Measurements from ENCODE around the gene TESK1. TPM values are rescaled to one million over a fixed set of nuclear protein-coding genes. Genes with fewer than 3 reads are reported as not detected.

Gene TESK1
- total and polyA plus RNA-seq, 2 experiments from 2014 or later, result 6.8 to 10.7 TPM

DNA sequence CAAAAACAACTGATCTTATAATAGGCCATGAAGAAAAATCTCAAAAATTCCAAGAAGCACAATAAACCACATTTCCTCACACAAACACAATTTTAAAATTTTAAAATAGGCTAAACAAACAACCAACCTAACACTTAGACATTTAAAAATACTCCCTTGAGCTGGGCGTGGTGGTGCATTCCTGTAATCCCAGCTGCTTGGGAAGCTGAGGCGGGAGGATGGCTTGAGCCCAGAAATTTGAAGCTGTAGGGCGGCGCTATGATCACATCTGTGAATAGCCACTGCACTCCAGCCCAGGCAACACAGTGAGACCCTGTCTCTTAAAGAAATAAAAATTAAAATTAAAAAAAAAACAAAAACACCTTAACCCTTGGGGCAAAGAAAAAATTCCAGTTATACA lies 36.9 kb upstream of the TESK1 start:
- Mint-ChIP-seq H3K9me3 (no peaks in the 10 kb centered on the region), H3K4me1 (peaks cover 8% of the 10 kb centered on the region), H3K4me3 (no peak overlapping the region), H3K27me3 (ENCODE audit: insufficient read depth, low read depth, poor library complexity) (peaks cover 7% of the 10 kb centered on the region), H3K27ac (no peak overlapping the region), H3K36me3 (ENCODE audit: low read depth) (no peaks in the 10 kb centered on the region)
- no peaks in the 10 kb centered on the region for H3K79me2 ChIP-seq (replicated peaks; ENCODE audit: insufficient read depth)
- TF ChIP-seq, protein P1, sequence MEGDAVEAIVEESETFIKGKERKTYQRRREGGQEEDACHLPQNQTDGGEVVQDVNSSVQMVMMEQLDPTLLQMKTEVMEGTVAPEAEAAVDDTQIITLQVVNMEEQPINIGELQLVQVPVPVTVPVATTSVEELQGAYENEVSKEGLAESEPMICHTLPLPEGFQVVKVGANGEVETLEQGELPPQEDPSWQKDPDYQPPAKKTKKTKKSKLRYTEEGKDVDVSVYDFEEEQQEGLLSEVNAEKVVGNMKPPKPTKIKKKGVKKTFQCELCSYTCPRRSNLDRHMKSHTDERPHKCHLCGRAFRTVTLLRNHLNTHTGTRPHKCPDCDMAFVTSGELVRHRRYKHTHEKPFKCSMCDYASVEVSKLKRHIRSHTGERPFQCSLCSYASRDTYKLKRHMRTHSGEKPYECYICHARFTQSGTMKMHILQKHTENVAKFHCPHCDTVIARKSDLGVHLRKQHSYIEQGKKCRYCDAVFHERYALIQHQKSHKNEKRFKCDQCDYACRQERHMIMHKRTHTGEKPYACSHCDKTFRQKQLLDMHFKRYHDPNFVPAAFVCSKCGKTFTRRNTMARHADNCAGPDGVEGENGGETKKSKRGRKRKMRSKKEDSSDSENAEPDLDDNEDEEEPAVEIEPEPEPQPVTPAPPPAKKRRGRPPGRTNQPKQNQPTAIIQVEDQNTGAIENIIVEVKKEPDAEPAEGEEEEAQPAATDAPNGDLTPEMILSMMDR (conservative IDR thresholded peaks at IDR 0.05; ENCODE audit: low read depth in 2 of 2), result peak; percentile 15 to 16; a peak in 3 of 4 replicates
- TF ChIP-seq STAT1 (IDR thresholded peaks at IDR 0.05; ENCODE audit: unreplicated experiment), result no peak
- H3K36me3 ChIP-seq (ENCODE audit: insufficient read depth), result no peaks in the 10 kb centered on the region
- no peaks in the 10 kb centered on the region for H3F3A ChIP-seq (replicated peaks; ENCODE audit: low read depth)
- no peak overlapping the region for H3K4me2 ChIP-seq
- no peak overlapping the region for H3K27ac ChIP-seq (ENCODE audit: low read depth)
- H3K4me3 ChIP-seq, result no peak overlapping the region
- ATAC-seq (no peak), DNase-seq (ENCODE audit: low spot score) (no peak)
- H3K27me3 ChIP-seq (ENCODE audit: insufficient read depth), result no peaks in the 10 kb centered on the region
- no peaks in the 10 kb centered on the region for H3K9me2 ChIP-seq (ENCODE audit: insufficient read depth)
- no peaks in the 10 kb centered on the region; the same call in 1 of the 2 replicates for H4K20me1 ChIP-seq (replicated peaks; ENCODE audit: insufficient read depth)
- no peak overlapping the region for H2AFZ ChIP-seq
- no peaks in the 10 kb centered on the region for H3K4me1 ChIP-seq (ENCODE audit: insufficient read depth)

DNA sequence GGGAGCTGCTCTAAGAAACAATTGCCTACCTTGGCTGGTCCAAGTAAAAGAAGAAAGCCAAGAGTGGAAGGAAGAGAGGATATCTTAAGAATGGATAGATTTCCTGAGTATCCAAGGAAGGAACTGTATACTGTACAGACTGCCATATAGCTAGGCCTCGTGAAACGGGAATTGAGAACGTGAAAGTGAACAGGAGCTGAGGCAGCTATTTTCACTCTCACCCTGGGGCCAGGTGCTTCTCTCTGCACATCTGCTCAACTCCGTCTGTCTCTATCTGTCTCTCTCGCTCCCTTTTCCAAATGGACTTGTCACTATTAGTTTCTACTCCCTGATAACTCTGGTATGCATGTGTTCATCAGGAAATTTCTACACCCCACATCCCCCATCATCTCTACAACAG lies 35.9 kb upstream of the TESK1 start:
- Histone ChIP-seq H3K4me1 (ENCODE audit: insufficient read depth) (no peaks in the 10 kb centered on the region), H3K36me3 (ENCODE audit: insufficient read depth) (no peaks in the 10 kb centered on the region), H3K4me2 (no peak overlapping the region), H3K79me2 (replicated peaks; ENCODE audit: insufficient read depth) (no peaks in the 10 kb centered on the region), H3K27ac (ENCODE audit: low read depth) (no peak overlapping the region), H3F3A (replicated peaks; ENCODE audit: low read depth) (no peaks in the 10 kb centered on the region), H3K27me3 (ENCODE audit: insufficient read depth) (no peaks in the 10 kb centered on the region), H2AFZ (no peak overlapping the region), H4K20me1 (replicated peaks; ENCODE audit: insufficient read depth) (no peaks in the 10 kb centered on the region; the same call in 1 of the 2 replicates), H3K9me2 (ENCODE audit: insufficient read depth) (no peaks in the 10 kb centered on the region), H3K4me3 (no peak overlapping the region)
- Mint-ChIP-seq H3K9me3 (no peaks in the 10 kb centered on the region), H3K36me3 (ENCODE audit: low read depth) (no peaks in the 10 kb centered on the region), H3K27ac (no peak overlapping the region), H3K4me1 (no peaks in the 10 kb centered on the region), H3K4me3 (no peak overlapping the region), H3K27me3 (ENCODE audit: insufficient read depth, low read depth, poor library complexity) (no peaks in the 10 kb centered on the region)
- TF ChIP-seq ZNF114 (CRISPR knock-in tag; IDR thresholded peaks at IDR 0.05) (no peak), STAT1 (IDR thresholded peaks at IDR 0.05; ENCODE audit: unreplicated experiment) (no peak)
- TF ChIP-seq, protein P1 (conservative IDR thresholded peaks at IDR 0.05; ENCODE audit: low read depth in 2 of 2), result no peak
- ATAC-seq (no peak), DNase-seq (ENCODE audit: low spot score) (no peak)

DNA sequence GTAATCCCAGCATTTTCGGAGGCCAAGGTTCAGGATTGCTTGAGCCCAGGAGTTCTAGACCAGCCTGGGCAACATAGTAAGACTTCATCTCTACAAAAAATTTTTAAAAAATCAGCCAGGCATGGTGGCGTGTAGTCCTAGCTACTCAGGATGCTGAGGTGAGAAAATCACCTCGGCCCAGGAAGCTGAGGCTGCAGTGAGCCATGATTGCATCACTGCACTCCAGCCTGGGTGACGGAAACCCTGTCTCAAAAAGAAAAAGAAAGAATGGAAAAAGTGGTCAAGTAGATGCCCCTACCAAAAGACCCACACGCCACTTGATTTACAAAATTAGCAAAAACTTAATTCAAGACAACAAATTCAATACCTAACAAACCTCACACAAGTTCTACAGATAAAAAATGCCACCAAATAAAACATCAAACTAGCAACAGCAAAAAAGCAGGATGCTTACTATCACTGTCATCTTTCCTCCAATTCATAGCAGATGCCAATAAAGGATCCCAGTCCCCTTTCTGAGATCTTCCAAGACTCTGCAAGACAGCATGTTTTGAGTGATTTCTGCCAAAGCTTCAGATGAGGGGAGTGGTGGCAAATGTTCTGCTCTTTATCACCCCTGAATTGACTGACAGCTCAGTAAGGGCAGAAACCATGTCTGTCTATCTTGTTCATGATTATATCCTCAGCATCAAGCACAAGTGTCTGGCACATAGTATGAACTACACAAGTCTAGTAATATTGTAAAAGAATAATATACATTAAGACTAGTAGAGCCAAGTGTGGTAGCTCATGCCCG lies 34.2 kb upstream of the TESK1 start:
- no peaks in the 10 kb centered on the region for H3K4me1 ChIP-seq (ENCODE audit: insufficient read depth)
- no peaks in the 10 kb centered on the region for H3K4me1 Mint-ChIP-seq
- no peaks in the 10 kb centered on the region for H3F3A ChIP-seq (replicated peaks; ENCODE audit: low read depth)
- H3K36me3 Mint-ChIP-seq (ENCODE audit: low read depth), result no peaks in the 10 kb centered on the region
- no peak overlapping the region for H3K4me2 ChIP-seq
- no peak for ATAC-seq
- no peaks in the 10 kb centered on the region for H4K20me1 ChIP-seq (replicated peaks; ENCODE audit: insufficient read depth)
- H3K36me3 ChIP-seq (ENCODE audit: insufficient read depth), result no peaks in the 10 kb centered on the region
- no peak overlapping the region for H3K4me3 ChIP-seq
- no peak overlapping the region for H3K4me3 Mint-ChIP-seq
- no peak overlapping the region for H3K27ac ChIP-seq (ENCODE audit: low read depth)
- H3K27me3 ChIP-seq (ENCODE audit: insufficient read depth), result no peaks in the 10 kb centered on the region
- no peaks in the 10 kb centered on the region; the same call in 1 of the 2 replicates for H3K9me2 ChIP-seq (ENCODE audit: insufficient read depth)
- H3K27me3 Mint-ChIP-seq (ENCODE audit: insufficient read depth, low read depth, poor library complexity), result no peaks in the 10 kb centered on the region
- no peaks in the 10 kb centered on the region for H3K9me3 Mint-ChIP-seq
- no peak for DNase-seq (ENCODE audit: low spot score)
- no peak overlapping the region for H3K27ac Mint-ChIP-seq
- no peaks in the 10 kb centered on the region for H3K79me2 ChIP-seq (replicated peaks; ENCODE audit: insufficient read depth)
- H2AFZ ChIP-seq, result no peak overlapping the region
- TF ChIP-seq NANOG (IDR thresholded peaks at IDR 0.05; ENCODE audit: borderline replicate concordance), result no peak
- TF ChIP-seq JUNB (IDR thresholded peaks at IDR 0.05; ENCODE audit: unreplicated experiment), result no peak
- no peak for TF ChIP-seq CREB1 (CRISPR knock-in tag; IDR thresholded peaks at IDR 0.05; ENCODE audit: low read depth)
- TF ChIP-seq, protein P2, sequence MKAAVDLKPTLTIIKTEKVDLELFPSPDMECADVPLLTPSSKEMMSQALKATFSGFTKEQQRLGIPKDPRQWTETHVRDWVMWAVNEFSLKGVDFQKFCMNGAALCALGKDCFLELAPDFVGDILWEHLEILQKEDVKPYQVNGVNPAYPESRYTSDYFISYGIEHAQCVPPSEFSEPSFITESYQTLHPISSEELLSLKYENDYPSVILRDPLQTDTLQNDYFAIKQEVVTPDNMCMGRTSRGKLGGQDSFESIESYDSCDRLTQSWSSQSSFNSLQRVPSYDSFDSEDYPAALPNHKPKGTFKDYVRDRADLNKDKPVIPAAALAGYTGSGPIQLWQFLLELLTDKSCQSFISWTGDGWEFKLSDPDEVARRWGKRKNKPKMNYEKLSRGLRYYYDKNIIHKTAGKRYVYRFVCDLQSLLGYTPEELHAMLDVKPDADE (IDR thresholded peaks at IDR 0.05), result no peak
- TF ChIP-seq, protein P3, sequence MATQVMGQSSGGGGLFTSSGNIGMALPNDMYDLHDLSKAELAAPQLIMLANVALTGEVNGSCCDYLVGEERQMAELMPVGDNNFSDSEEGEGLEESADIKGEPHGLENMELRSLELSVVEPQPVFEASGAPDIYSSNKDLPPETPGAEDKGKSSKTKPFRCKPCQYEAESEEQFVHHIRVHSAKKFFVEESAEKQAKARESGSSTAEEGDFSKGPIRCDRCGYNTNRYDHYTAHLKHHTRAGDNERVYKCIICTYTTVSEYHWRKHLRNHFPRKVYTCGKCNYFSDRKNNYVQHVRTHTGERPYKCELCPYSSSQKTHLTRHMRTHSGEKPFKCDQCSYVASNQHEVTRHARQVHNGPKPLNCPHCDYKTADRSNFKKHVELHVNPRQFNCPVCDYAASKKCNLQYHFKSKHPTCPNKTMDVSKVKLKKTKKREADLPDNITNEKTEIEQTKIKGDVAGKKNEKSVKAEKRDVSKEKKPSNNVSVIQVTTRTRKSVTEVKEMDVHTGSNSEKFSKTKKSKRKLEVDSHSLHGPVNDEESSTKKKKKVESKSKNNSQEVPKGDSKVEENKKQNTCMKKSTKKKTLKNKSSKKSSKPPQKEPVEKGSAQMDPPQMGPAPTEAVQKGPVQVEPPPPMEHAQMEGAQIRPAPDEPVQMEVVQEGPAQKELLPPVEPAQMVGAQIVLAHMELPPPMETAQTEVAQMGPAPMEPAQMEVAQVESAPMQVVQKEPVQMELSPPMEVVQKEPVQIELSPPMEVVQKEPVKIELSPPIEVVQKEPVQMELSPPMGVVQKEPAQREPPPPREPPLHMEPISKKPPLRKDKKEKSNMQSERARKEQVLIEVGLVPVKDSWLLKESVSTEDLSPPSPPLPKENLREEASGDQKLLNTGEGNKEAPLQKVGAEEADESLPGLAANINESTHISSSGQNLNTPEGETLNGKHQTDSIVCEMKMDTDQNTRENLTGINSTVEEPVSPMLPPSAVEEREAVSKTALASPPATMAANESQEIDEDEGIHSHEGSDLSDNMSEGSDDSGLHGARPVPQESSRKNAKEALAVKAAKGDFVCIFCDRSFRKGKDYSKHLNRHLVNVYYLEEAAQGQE (IDR thresholded peaks at IDR 0.05; ENCODE audit: unreplicated experiment), result no peak
- no peak for TF ChIP-seq EZH2phosphoT487 (IDR thresholded peaks at IDR 0.05; ENCODE audit: unreplicated experiment)
- TF ChIP-seq ZNF331 (CRISPR knock-in tag; IDR thresholded peaks at IDR 0.05; ENCODE audit: low read depth), result no peak
